ENCODE results near the gene UGT2A2.

The UGT2A2 gene

GRCh38 chr4:69650872-69651271 lies 11.4 kb upstream of the UGT2A2 start:
- TF ChIP-seq CTCF (IDR thresholded peaks at IDR 0.05; ENCODE audit: borderline replicate concordance, control extremely low read depth, extremely low read depth, insufficient read depth, missing control alignments): no peak
- no peak for DNase-seq (ENCODE audit: low spot score)
- in situ Hi-C loops (cut with MboI; ENCODE audit: low sequenced_read_pairs, unreplicated experiment): no loop called here

GRCh38 chr4:69649629-69650028 lies 10.2 kb upstream of the UGT2A2 start:
- no peak for DNase-seq (ENCODE audit: low spot score)
- in situ Hi-C loops (cut with MboI; ENCODE audit: low sequenced_read_pairs, unreplicated experiment): no loop called here
- TF ChIP-seq CTCF (IDR thresholded peaks at IDR 0.05; ENCODE audit: borderline replicate concordance, control extremely low read depth, extremely low read depth, insufficient read depth, missing control alignments): no peak

- TF ChIP-seq CTCF (IDR thresholded peaks at IDR 0.05; ENCODE audit: borderline replicate concordance, control extremely low read depth, extremely low read depth, insufficient read depth, missing control alignments): no peak
- in situ Hi-C loops (cut with MboI; ENCODE audit: low sequenced_read_pairs, unreplicated experiment): no loop called here
- DNase-seq (ENCODE audit: low spot score): no peak
Measured at GRCh38 chr4:69649207-69649606, 9.8 kb upstream of the UGT2A2 start.

GRCh38 chr4:69642961-69643360 lies 3.5 kb upstream of the UGT2A2 start:
- in situ Hi-C loops (cut with MboI; ENCODE audit: low sequenced_read_pairs, unreplicated experiment): no loop called here
- no peak for TF ChIP-seq CTCF (IDR thresholded peaks at IDR 0.05; ENCODE audit: borderline replicate concordance, control extremely low read depth, extremely low read depth, insufficient read depth, missing control alignments)
- no peak for DNase-seq (ENCODE audit: low spot score)

- no peak for DNase-seq (ENCODE audit: low spot score)
- in situ Hi-C loops (cut with MboI; ENCODE audit: low sequenced_read_pairs, unreplicated experiment): no loop called here
- TF ChIP-seq CTCF (IDR thresholded peaks at IDR 0.05; ENCODE audit: borderline replicate concordance, control extremely low read depth, extremely low read depth, insufficient read depth, missing control alignments): no peak
Measured at GRCh38 chr4:69640289-69640688, 847 bp upstream of the UGT2A2 start.

- DNase-seq (ENCODE audit: low spot score): no peak
- TF ChIP-seq CTCF (IDR thresholded peaks at IDR 0.05; ENCODE audit: borderline replicate concordance, control extremely low read depth, extremely low read depth, insufficient read depth, missing control alignments): peak; percentile 27
- in situ Hi-C loops (cut with MboI; ENCODE audit: low sequenced_read_pairs, unreplicated experiment): no loop called here
Measured at GRCh38 chr4:69617083-69617694, 22.3 kb downstream of the UGT2A2 start.
